Measurements from ENCODE around the gene ESPN.

- no peak for TF ChIP-seq GLIS3 (CRISPR knock-in tag; IDR thresholded peaks at IDR 0.05)
- no peak for TF ChIP-seq PATZ1 (CRISPR knock-in tag; IDR thresholded peaks at IDR 0.05; ENCODE audit: borderline replicate concordance)
- TF ChIP-seq CREB5 (CRISPR knock-in tag; IDR thresholded peaks at IDR 0.05; ENCODE audit: low read depth), result no peak
- no peak for TF ChIP-seq ARNTL (CRISPR knock-in tag; IDR thresholded peaks at IDR 0.05; ENCODE audit: borderline replicate concordance, low read depth)
- TF ChIP-seq RARB (CRISPR knock-in tag; IDR thresholded peaks at IDR 0.05), result no peak
- no peak for TF ChIP-seq ZFP3 (CRISPR knock-in tag; IDR thresholded peaks at IDR 0.05)
- no peak for TF ChIP-seq ZNF70 (CRISPR knock-in tag; IDR thresholded peaks at IDR 0.05)
- no peak for TF ChIP-seq ZC3H10 (CRISPR knock-in tag; IDR thresholded peaks at IDR 0.05)
- TF ChIP-seq ZNF8 (CRISPR knock-in tag; IDR thresholded peaks at IDR 0.05), result no peak
- no peak for TF ChIP-seq ZNF565 (CRISPR knock-in tag; conservative IDR thresholded peaks at IDR 0.05; ENCODE audit: low read depth)
These were observed 63.4 kb downstream of the ESPN start for GRCh38 chr1:6487804-6488484.
